SK-N-MC (cell line): ENCODE results near the gene CDNF.

Experiments used
- DNase-seq: peaks from one replicate; pipeline ENCODE4 v3.0.0-alpha.2; 2011; ENCODE audit warnings: low read depth, low spot score
- H3K27ac ChIP-seq: fragments of 200-600 bp; sonication (generic); 2 replicates; pipeline ENCODE4 v1.5.1; 2016; ENCODE audit warnings: mixed run types
- H3K36me3 ChIP-seq: fragments of 200-600 bp; sonication (generic); 2 replicates; pipeline ENCODE4 v1.6.1; 2017; ENCODE audit warnings: antibody characterized with exemption, low read length, mixed read lengths; ENCODE audit not compliant: insufficient read depth
- H3K4me3 ChIP-seq: fragments of 200-600 bp; sonication (generic); 2 replicates; pipeline ENCODE4 v1.5.1; 2016
- H3K9ac ChIP-seq: fragments of 200-600 bp; sonication (generic); 2 replicates; pipeline ENCODE4 v1.8.0; 2017; ENCODE audit warnings: mixed run types, mixed read lengths; ENCODE audit not compliant: insufficient read length
- H3K9me3 ChIP-seq: fragments of 200-600 bp; sonication (generic); 2 replicates; pipeline ENCODE4 v1.6.1; 2017; ENCODE audit warnings: low read depth, mild to moderate bottlenecking, antibody characterized with exemption, low read length, moderate library complexity, mixed read lengths
- EZH2 ChIP-seq: fragments of 200-600 bp; sonication (generic); IDR thresholded peaks from one replicate; pipeline ENCODE4 v1.6.1; 2017; ENCODE audit warnings: antibody characterized with exemption
- FOXP2 ChIP-seq: optimal IDR thresholded peaks from 2 replicates; pipeline ENCODE3; 2011; ENCODE audit warnings: mild to moderate bottlenecking, moderate library complexity; ENCODE audit not compliant: insufficient read depth; ENCODE audit errors: extremely low read length, control extremely low read depth
- POLR2AphosphoS5 ChIP-seq: IDR thresholded peaks from 2 replicates; pipeline ENCODE4 v1.6.1; 2012; ENCODE audit warnings: mild to moderate bottlenecking, low read depth, low read length, borderline replicate concordance

CDNF gene

DNA sequence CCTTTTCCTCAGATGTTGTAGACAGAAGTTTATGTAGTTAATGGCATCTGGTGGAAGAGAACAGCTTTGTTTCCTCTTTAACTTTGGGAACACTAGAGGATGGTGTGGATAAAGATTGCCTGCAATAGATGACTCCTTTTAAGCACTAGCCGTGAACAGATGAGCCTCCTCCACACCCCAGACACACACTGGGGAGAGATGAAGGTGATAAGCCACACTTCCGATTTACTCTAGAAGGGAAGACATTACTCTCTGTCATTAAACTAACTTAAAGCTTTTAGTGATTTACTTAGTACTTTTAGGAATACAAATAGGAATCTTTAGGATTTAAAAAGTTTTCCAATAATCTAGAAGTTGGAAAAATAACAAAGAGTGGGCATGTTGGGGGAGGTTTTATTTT, 7.1 kb upstream of the CDNF start:
- H3K9me3 ChIP-seq = no peaks in the 10 kb centered on the region
- TF ChIP-seq POLR2AphosphoS5 = no peak
- TF ChIP-seq EZH2 = no peak
- TF ChIP-seq FOXP2 = no peak
- peaks cover 31% of the 10 kb centered on the region for H3K36me3 ChIP-seq
- H3K9ac ChIP-seq = no peak overlapping the region
- no peak overlapping the region for H3K4me3 ChIP-seq
- DNase-seq = no peak
- H3K27ac ChIP-seq = no peak overlapping the region

DNA sequence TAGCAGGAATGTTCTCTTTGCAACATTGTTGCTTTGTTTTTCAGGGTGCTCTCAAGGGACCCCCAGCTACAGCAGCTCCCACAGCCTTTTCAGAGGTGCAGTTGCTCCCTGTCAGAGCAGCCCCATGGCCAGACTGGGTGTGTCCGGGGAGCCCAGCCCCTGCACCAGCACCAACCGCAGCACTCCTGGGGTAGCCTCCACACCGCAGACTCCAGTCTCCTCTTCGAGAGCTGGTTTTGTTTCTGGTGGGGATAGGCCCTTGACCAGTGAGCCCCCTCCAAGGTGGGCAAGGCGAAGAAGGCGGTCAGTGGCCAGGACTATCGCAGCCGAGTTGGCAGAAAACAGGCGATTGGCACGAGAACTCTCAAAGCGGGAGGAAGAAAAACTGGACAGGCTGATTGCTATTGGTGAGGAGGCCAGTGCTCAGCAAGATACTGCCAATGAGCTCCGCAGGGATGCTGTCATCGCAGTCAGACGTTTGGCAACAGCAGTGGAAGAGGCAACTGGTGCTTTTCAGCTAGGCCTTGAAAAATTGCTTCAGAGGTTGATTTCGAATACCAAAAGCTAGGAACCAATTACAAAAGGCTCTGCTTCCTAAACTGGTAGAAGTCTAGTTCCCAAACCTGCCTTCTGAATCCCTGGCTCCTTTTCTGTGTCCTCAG, 5.6 kb upstream of the CDNF start:
- no peak for DNase-seq
- Histone ChIP-seq H3K9ac (no peak overlapping the region), H3K36me3 (peaks cover 31% of the 10 kb centered on the region), H3K4me3 (no peak overlapping the region), H3K9me3 (no peaks in the 10 kb centered on the region), H3K27ac (no peak overlapping the region)
- TF ChIP-seq EZH2 (no peak), POLR2AphosphoS5 (no peak), FOXP2 (no peak)

DNA sequence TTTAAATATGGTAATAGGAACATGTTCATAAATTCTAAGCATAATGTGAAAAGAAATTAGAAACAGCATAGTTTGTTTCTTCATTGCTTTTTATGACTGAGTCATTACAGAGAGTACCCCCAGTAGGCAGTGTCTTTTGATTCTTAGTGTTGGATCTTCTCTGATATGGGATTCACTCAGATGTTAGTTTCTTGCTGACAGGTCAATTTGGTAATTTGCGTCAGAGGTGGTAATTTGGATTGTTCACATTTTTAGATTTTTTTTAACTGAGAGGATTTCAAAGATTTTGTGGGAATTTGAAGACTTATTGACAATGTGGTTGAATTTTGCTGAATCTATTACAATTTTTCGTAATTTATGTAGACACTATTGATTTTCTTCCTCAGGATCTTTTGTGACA, 2.3 kb upstream of the CDNF start:
- no peak for TF ChIP-seq POLR2AphosphoS5
- no peak for TF ChIP-seq FOXP2
- TF ChIP-seq EZH2 = no peak
- Histone ChIP-seq H3K9me3 (no peaks in the 10 kb centered on the region), H3K9ac (no peak overlapping the region), H3K27ac (no peak overlapping the region), H3K4me3 (no peak overlapping the region), H3K36me3 (peaks cover 31% of the 10 kb centered on the region)
- no peak for DNase-seq

DNA sequence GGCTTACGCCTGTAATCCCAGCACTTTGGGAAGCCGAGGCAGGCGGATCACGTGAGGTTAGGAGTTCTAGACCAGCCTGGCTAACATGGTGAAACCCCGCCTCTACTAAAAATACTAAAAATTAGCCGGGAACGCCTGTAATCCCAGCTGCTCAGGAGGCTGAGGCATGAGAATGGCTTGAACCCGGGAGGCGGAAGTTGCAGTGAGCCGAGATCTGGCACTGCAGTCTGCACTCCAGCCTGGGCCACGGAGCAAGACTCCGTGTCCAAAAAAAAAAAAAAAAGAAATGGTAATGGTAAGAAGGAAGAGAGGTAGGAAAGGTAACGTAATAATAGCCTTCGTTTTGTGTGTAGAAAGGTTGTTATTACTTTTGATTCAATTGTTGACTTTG, 1.5 kb upstream of the CDNF start:
- peak overlapping the region; percentile 83 for H3K4me3 ChIP-seq
- H3K36me3 ChIP-seq = peaks cover 31% of the 10 kb centered on the region
- DNase-seq = no peak
- no peaks in the 10 kb centered on the region for H3K9me3 ChIP-seq
- H3K9ac ChIP-seq = peak overlapping the region; percentile 85
- TF ChIP-seq FOXP2 (no peak), EZH2 (no peak), POLR2AphosphoS5 (no peak)
- H3K27ac ChIP-seq = no peak overlapping the region

DNA sequence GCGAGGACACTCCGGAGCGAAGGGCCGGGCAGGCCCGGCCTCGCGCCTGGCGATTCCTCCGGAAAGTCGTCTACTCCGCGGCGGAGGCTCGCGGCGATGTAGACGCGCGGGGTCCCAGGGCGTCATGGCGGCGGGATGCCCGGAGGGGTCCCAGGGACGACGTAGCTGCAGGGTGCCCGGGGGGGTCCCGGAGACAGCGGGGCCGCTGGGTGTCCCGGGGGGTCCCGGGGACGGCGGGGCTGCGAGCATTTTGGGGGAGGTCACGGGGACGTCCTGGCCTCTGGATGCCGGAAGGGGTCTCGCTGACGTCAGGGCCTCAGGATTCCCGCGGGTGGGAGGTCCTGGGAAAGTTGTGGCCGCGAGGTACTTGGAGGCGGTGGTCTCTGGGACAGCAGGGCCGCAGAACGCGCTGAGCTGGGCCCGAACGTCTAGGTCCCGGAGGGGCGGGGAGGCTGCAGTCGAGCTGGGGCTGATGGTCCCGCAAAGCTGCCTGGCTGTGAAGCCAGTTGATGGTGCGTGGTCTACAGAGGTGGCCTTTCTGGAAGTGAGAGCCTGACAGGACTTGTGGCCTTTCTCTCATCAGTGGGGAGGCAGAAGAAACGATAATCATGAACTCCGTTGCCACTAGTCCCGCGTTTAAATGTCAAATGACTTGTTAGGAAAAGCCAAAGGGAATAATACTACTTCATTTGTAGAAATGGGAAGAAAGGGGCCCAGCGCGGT, 906 bp upstream of the CDNF start:
- no peak overlapping the region for H3K27ac ChIP-seq
- H3K9ac ChIP-seq = peak overlapping the region; percentile 85
- no peak for DNase-seq
- H3K4me3 ChIP-seq = peak overlapping the region; percentile 83
- H3K9me3 ChIP-seq = no peaks in the 10 kb centered on the region
- peaks cover 25% of the 10 kb centered on the region for H3K36me3 ChIP-seq
- TF ChIP-seq POLR2AphosphoS5 = no peak

DNA sequence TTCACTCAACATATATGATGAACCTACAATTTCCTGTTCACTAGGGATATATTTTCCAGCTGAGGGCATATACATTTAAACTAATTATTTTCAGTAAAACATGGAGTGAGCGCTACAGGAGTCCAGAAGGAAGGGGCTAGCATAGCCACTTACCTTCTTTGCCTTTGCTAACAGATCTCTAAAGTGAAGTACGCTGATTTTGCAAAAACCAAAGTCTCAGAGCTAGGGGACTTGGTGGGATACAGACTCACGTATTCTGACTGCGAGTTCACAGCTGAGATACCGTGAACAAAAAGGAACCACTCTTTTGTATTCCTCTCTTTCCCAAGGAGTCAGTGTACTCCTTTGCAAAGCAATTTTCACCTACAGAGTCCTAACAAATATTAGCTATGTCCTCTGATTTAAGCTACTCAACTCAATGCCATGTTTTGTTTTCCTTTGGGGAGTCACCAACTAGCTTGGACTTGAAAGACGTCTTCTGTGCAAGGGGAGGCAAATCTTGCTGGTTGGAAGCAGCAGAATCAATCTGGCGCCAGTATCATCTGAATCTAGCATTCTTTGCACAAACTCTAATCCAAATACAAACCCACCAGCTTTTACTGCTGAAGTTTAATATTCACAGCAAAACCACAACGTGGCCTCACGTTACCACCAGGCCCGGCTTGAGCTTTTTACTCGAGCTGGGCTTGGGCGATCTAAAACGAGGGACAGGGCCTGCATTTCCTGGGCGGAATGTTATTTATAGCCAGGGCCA, 657 bp downstream of the CDNF start:
- Histone ChIP-seq H3K36me3 (peaks cover 17% of the 10 kb centered on the region), H3K27ac (peak overlapping the region; percentile 42; the same call in 1 of the 2 replicates), H3K9me3 (no peaks in the 10 kb centered on the region), H3K4me3 (peak overlapping the region; percentile 83), H3K9ac (peak overlapping the region; percentile 73)
- DNase-seq = no peak
- TF ChIP-seq EZH2 (no peak), FOXP2 (no peak), POLR2AphosphoS5 (no peak)

DNA sequence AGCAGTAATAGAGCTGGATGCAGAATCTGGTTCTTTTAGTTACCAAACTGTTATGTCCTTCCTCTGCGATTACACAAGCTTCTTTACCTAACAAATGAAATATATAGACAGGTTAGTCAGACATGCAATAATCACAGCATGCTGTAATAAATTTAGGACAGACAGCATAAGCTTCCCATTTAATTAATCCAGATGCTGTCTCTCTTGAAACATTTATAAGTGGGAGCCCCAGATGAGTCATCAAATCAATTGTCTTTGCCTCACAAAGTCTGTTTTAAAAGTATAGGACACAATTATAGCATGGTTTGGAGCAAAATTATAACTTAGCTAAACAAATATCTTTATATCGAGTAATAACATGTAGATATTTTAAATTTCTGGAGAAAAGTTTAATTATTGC, 1.6 kb downstream of the CDNF start:
- Histone ChIP-seq H3K36me3 (peaks cover 10% of the 10 kb centered on the region), H3K9ac (no peak overlapping the region), H3K9me3 (no peaks in the 10 kb centered on the region), H3K4me3 (no peak overlapping the region), H3K27ac (no peak overlapping the region)
- DNase-seq = no peak
- TF ChIP-seq POLR2AphosphoS5 (no peak), FOXP2 (no peak), EZH2 (no peak)

DNA sequence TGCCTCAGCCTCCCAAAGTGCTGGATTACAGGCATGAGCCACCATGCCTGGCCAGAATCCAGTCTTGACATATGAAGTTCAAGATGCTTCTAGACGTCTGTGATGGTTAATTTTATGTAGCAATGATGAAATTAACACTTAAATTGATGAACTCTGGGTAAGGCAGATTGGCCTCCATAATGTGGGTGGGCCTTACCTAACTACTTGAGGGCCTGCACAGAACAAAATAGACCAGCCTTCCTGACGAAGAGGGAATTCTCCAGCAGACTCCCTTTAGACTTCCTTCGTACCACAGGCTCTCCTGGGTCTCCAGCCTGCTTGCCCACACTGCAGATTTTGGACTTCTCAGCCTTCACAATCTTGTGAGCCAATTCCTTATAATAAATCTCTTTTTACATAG, 4.7 kb downstream of the CDNF start:
- no peak overlapping the region for H3K9ac ChIP-seq
- no peak for DNase-seq
- H3K36me3 ChIP-seq = no peaks in the 10 kb centered on the region
- no peaks in the 10 kb centered on the region for H3K9me3 ChIP-seq
- no peak overlapping the region for H3K4me3 ChIP-seq
- no peak overlapping the region for H3K27ac ChIP-seq
- TF ChIP-seq POLR2AphosphoS5 (no peak), EZH2 (no peak), FOXP2 (no peak)
